ENCODE measurements around the gene CPTP.

Gene CPTP

GRCh38 chr1:1336446-1336845 lies 11.8 kb downstream of the CPTP start:
- DNase-seq (ENCODE audit: low read depth), result no peak

- no peak for DNase-seq (ENCODE audit: low read depth)
Observed at GRCh38 chr1:1336931-1337792, 12.6 kb downstream of the CPTP start.

GRCh38 chr1:1337793-1338147 lies 13.2 kb downstream of the CPTP start:
- DNase-seq (ENCODE audit: low read depth), result no peak

GRCh38 chr1:1338278-1338677 lies 13.7 kb downstream of the CPTP start:
- DNase-seq (ENCODE audit: low read depth), result no peak

- DNase-seq (ENCODE audit: low read depth), result no peak
Observed at GRCh38 chr1:1340185-1340584, 15.6 kb downstream of the CPTP start.

GRCh38 chr1:1340791-1341548 lies 16.4 kb downstream of the CPTP start:
- DNase-seq (ENCODE audit: low read depth), result no peak

GRCh38 chr1:1341549-1342021 lies 17.0 kb downstream of the CPTP start:
- DNase-seq (ENCODE audit: low read depth), result no peak

- no peak for DNase-seq (ENCODE audit: low read depth)
Observed at GRCh38 chr1:1342061-1342562, 17.5 kb downstream of the CPTP start.

- no peak for DNase-seq (ENCODE audit: low read depth)
Observed at GRCh38 chr1:1342584-1343115, 18.0 kb downstream of the CPTP start.

- DNase-seq (ENCODE audit: low read depth), result no peak
Observed at GRCh38 chr1:1343811-1344421, 19.3 kb downstream of the CPTP start.

GRCh38 chr1:1344655-1345361 lies 20.2 kb downstream of the CPTP start:
- DNase-seq (ENCODE audit: low read depth), result no peak

- DNase-seq (ENCODE audit: low read depth), result no peak
Observed at GRCh38 chr1:1345384-1345783, 20.8 kb downstream of the CPTP start.

- no peak for DNase-seq (ENCODE audit: low read depth)
Observed at GRCh38 chr1:1345860-1346500, 21.4 kb downstream of the CPTP start.

GRCh38 chr1:1346501-1346890 lies 21.9 kb downstream of the CPTP start:
- no peak for DNase-seq (ENCODE audit: low read depth)

GRCh38 chr1:1347026-1347595 lies 22.5 kb downstream of the CPTP start:
- no peak for DNase-seq (ENCODE audit: low read depth)

GRCh38 chr1:1347663-1348419 lies 23.2 kb downstream of the CPTP start:
- no peak for DNase-seq (ENCODE audit: low read depth)

- no peak for DNase-seq (ENCODE audit: low read depth)
Observed at GRCh38 chr1:1348420-1349255, 24.0 kb downstream of the CPTP start.

GRCh38 chr1:1349256-1350012 lies 24.8 kb downstream of the CPTP start, which contains the start of gene DVL1:
Gene DVL1 (minus strand): TSS chr1:1349418. CDS start chr1:1349065, 353 bp downstream.
- no peak for DNase-seq (ENCODE audit: low read depth)
